Spinal cord (tissue), 10 donors: ENCODE data around the gene FCHSD2. TPM values are rescaled to one million over a fixed set of nuclear protein-coding genes. Genes with fewer than 3 reads are reported as not detected.

Experiments
- DNase-seq, 6 donors: peaks; one replicate each; pipeline versions ENCODE4 v3.0.0 to v3.0.0-alpha.2; 2013 to 2015; ENCODE audit warnings: low spot score in 6 of 6, low read depth in 4 of 6
- H3K27ac ChIP-seq: one replicate; pipeline ENCODE4 v1.5.1; 2013; ENCODE audit warnings: low read depth, low read length, control low read depth
- H3K27me3 ChIP-seq: one replicate; pipeline ENCODE4 v1.6.1; 2013; ENCODE audit warnings: low read length; ENCODE audit not compliant: control insufficient read depth, insufficient read depth
- H3K36me3 ChIP-seq: one replicate; pipeline ENCODE4 v1.6.1; 2013; ENCODE audit warnings: low read length; ENCODE audit not compliant: control insufficient read depth, insufficient read depth
- H3K4me1 ChIP-seq: one replicate; pipeline ENCODE4 v1.6.1; 2013; ENCODE audit warnings: low read length; ENCODE audit not compliant: control insufficient read depth, insufficient read depth
- H3K4me3 ChIP-seq: one replicate; pipeline ENCODE4 v1.5.1; 2013; ENCODE audit warnings: low read depth, low read length, control low read depth
- H3K9me3 ChIP-seq: one replicate; pipeline ENCODE4 v1.6.1; 2013; ENCODE audit warnings: low read length; ENCODE audit not compliant: control insufficient read depth, insufficient read depth
- WGBS: methylation state at CpG from one replicate; pipeline ENCODE4 v1.1.5; 2013; ENCODE audit warnings: missing lambda C conversion rate; ENCODE audit not compliant: insufficient coverage; 5-methylcytosine and 5-hydroxymethylcytosine counted together
- polyA plus RNA-seq, 2 donors: library from polyadenylated mRNA; unstranded; fragments of 120-200 nt; gene quantifications; one replicate each; pipeline ENCODE4 v1.2.1, GENCODE V29; 2013; ENCODE audit not compliant: insufficient read length in 2 of 2
- total RNA-seq, 2 donors: library from RNA; depleted of rRNA in 1 of 2; stranded (reverse); fragments of 120-200 nt in 1 of 2; fragments of >200 nt in 1 of 2; gene quantifications; one replicate each; pipeline versions ENCODE4 v1.2.3 to v1.2.4, GENCODE V29; 2013 to 2014
- donor health status: healthy.

Gene FCHSD2
- total and polyA plus RNA-seq, 4 donors: 43.4 to 82.0 (median 58.8) TPM

DNA sequence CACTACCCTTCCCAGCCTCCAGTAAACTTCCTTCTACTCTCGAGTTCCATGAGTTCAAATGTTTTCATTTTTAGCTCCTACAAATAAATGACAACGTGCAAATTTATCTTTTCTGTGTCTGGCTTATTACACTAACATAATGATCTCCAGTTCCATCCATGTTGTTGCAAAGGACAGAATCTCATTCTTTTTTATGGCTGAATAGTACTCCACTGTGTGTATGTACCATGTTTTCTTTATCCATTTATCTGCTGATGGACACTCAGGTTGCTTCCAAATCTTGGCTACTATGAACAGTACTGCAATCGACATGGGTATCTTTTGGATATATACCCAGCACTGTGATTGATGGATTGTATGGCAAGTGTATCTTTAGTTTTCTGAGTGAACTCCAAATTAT lies 34.5 kb downstream of the FCHSD2 start:
- H3K27ac ChIP-seq: no peak overlapping the region
- no peak overlapping the region for H3K4me3 ChIP-seq
- H3K4me1 ChIP-seq: no peaks in the 10 kb centered on the region
- no peak for DNase-seq
- peaks cover 2% of the 10 kb centered on the region for H3K36me3 ChIP-seq
- no peaks in the 10 kb centered on the region for H3K27me3 ChIP-seq
- no peaks in the 10 kb centered on the region for H3K9me3 ChIP-seq
- WGBS: 100% methylated on average over 1 of the region's 3 CpGs

GRCh38 chr11:73106347-73106746 lies 35.8 kb downstream of the FCHSD2 start:
- DNase-seq: no peak
- Histone ChIP-seq H3K27ac (no peak overlapping the region), H3K4me1 (no peaks in the 10 kb centered on the region), H3K36me3 (peaks cover 2% of the 10 kb centered on the region), H3K4me3 (no peak overlapping the region), H3K27me3 (no peaks in the 10 kb centered on the region), H3K9me3 (no peaks in the 10 kb centered on the region)
- no CpG with 5 or more reads among the region's 1 CpG for WGBS

- H3K4me1 ChIP-seq: no peaks in the 10 kb centered on the region
- no CpG with 5 or more reads among the region's 8 CpGs for WGBS
- H3K36me3 ChIP-seq: peaks cover 9% of the 10 kb centered on the region
- H3K27ac ChIP-seq: no peak overlapping the region
- DNase-seq: no peak
- H3K4me3 ChIP-seq: no peak overlapping the region
- no peaks in the 10 kb centered on the region for H3K27me3 ChIP-seq
- H3K9me3 ChIP-seq: no peaks in the 10 kb centered on the region
Measured at GRCh38 chr11:73100578-73100977, 41.5 kb downstream of the FCHSD2 start.

DNA sequence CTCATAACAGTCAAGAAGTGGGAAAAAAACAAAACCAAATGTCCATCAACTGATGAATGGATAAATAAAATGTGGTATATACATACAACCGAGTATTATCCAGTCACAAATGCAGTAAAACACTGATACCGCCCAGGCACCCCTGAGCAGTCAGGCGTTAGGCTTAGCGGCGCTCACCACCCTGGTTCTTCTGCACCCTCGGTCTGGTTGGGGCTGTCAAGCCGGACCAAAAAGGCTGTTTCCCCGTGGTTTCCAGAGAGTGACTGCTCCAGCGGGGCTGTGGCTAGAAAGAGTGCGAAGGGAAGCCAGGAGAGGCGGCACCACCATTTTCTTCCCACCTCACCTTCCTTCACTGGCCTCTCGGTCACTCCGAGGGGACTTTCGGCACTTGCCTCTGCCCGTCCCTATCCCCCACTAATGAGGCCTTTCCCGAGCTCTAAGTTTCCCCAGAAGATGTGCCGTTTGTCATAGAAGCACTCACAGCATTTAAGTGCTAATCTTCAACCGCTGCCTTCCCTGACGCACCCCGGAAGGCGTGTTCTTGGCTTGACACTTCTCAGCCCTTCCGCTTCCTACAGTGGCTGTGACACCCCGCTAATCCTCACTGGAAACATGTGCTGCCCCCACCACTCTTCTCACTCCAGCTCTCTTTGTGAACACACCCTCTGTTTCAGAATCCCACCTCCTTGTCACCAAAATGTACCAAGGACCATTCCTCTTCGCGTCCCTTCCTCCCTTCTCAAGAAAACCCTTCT lies 42.4 kb downstream of the FCHSD2 start:
- H3K36me3 ChIP-seq: peaks cover 9% of the 10 kb centered on the region
- H3K4me3 ChIP-seq: no peak overlapping the region
- H3K9me3 ChIP-seq: no peaks in the 10 kb centered on the region
- WGBS: 85% methylated on average over 20 of the region's 25 CpGs
- DNase-seq: no peak
- no peaks in the 10 kb centered on the region for H3K4me1 ChIP-seq
- no peak overlapping the region for H3K27ac ChIP-seq
- H3K27me3 ChIP-seq: no peaks in the 10 kb centered on the region

DNA sequence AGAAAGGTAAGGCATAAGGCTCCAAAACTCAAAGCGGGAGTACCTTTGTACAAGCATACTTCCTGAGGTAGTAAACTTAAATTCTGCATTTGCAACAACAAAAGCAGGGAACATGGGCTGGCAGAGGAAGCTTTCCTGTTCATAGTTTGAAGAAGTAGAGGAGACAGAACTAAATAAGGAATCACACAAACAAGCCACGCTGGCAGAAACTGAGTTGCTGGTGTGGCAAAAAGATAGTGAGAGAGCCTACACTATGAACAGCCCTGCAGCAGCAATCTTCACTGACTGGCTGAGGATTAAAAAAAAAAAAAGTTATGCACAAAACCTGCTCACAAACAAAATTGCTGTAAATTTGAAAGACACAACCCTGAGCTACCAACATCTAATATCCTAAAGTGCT lies 46.5 kb downstream of the FCHSD2 start:
- no peak overlapping the region for H3K27ac ChIP-seq
- no peak overlapping the region for H3K4me3 ChIP-seq
- H3K27me3 ChIP-seq: no peaks in the 10 kb centered on the region
- DNase-seq: peak in 2 of 6 donors; percentile 20 to 28
- no CpG with 5 or more reads among the region's 2 CpGs for whole genome bisulfite sequencing
- peaks cover 7% of the 10 kb centered on the region for H3K36me3 ChIP-seq
- H3K9me3 ChIP-seq: no peaks in the 10 kb centered on the region
- no peaks in the 10 kb centered on the region for H3K4me1 ChIP-seq

DNA sequence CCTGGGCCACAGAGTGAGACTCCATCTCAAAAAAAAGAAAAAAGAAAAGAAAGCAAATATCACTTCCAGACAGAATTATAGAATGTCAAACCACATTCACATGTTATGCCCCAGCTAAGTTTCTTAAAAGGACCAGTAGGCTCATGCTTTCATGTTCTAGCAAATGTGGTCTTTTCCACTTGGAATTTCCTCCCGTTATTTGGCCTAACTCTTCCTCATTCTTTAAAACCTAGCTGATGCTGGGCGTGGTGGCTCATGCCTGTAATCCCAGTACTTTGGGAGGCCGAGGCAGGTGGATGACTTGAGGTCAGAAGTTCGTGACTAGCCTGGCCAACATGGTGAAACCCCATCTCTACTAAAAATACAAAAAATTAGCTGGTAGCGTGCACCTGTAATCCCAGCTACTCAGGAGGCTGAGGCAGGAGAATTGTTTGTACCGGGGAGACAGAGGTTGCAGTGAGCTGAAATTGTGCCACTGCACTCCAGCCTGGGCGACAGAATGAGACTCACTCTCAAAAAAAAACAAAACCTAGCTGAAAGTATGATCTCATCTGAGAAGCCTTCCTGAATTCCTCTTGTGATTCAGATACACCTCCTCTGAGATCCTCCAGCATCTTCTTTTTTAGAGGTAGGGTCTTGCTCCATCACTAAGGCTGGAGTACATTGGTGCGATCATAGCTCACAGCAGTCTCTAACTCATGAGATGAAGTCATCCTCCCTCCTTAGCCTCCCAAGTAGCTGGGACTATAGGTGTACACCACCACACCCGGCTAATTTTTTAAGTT lies 50.4 kb downstream of the FCHSD2 start:
- H3K27me3 ChIP-seq: no peaks in the 10 kb centered on the region
- H3K36me3 ChIP-seq: no peaks in the 10 kb centered on the region
- no peak overlapping the region for H3K4me3 ChIP-seq
- no peak overlapping the region for H3K27ac ChIP-seq
- DNase-seq: no peak
- WGBS: 100% methylated on average over 3 of the region's 9 CpGs
- no peaks in the 10 kb centered on the region for H3K9me3 ChIP-seq
- H3K4me1 ChIP-seq: no peaks in the 10 kb centered on the region

GRCh38 chr11:73087730-73088129 lies 54.4 kb downstream of the FCHSD2 start:
- Histone ChIP-seq H3K36me3 (peaks cover 3% of the 10 kb centered on the region), H3K27me3 (no peaks in the 10 kb centered on the region), H3K9me3 (no peaks in the 10 kb centered on the region), H3K4me1 (no peaks in the 10 kb centered on the region), H3K27ac (no peak overlapping the region), H3K4me3 (no peak overlapping the region)
- WGBS: 90% methylated on average over 1 of the region's 1 CpG
- no peak for DNase-seq

- Histone ChIP-seq H3K4me1 (no peaks in the 10 kb centered on the region), H3K27ac (no peak overlapping the region), H3K27me3 (no peaks in the 10 kb centered on the region), H3K9me3 (no peaks in the 10 kb centered on the region), H3K4me3 (no peak overlapping the region), H3K36me3 (peaks cover 5% of the 10 kb centered on the region)
- WGBS: 66% methylated on average over 2 of the region's 4 CpGs
- DNase-seq: no peak
Measured at GRCh38 chr11:73085189-73085875, 56.8 kb downstream of the FCHSD2 start.

GRCh38 chr11:73078631-73079030 lies 63.5 kb downstream of the FCHSD2 start:
- Histone ChIP-seq H3K4me3 (no peak overlapping the region), H3K9me3 (no peaks in the 10 kb centered on the region), H3K4me1 (no peaks in the 10 kb centered on the region), H3K27ac (no peak overlapping the region), H3K27me3 (no peaks in the 10 kb centered on the region), H3K36me3 (peaks cover 4% of the 10 kb centered on the region)
- 99% methylated on average over 6 of the region's 9 CpGs for WGBS
- no peak for DNase-seq
